ENCODE results near the gene TCF7.

Gene TCF7

GRCh38 chr5:134091626-134092121 lies 22.8 kb upstream of the TCF7 start:
- DNase-seq, result peak; percentile 31 to 33

- no peak for DNase-seq
These were observed 21.6 kb upstream of the TCF7 start for GRCh38 chr5:134092875-134093274.

- no peak for DNase-seq
These were observed 21.1 kb upstream of the TCF7 start for GRCh38 chr5:134093351-134093750.

DNA sequence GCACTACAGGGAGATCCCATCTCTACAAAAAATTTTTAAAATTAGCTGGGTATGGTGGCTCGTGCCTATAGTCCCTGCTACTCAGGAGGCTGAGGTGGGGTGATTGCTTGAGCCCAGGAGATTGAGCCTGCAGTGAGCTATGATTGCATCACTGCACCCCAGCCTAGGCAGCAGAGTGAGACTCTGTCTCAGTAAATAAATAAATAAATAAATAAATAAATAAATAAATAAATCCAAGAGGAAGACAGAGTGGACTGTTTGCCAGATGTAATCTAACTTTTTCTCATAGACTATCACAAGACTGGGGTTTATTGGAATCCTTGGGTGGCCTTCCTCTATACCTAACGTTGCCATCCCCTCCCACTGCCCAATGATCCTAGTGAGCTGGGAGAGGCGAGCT lies 19.2 kb upstream of the TCF7 start:
- no peak for DNase-seq

DNA sequence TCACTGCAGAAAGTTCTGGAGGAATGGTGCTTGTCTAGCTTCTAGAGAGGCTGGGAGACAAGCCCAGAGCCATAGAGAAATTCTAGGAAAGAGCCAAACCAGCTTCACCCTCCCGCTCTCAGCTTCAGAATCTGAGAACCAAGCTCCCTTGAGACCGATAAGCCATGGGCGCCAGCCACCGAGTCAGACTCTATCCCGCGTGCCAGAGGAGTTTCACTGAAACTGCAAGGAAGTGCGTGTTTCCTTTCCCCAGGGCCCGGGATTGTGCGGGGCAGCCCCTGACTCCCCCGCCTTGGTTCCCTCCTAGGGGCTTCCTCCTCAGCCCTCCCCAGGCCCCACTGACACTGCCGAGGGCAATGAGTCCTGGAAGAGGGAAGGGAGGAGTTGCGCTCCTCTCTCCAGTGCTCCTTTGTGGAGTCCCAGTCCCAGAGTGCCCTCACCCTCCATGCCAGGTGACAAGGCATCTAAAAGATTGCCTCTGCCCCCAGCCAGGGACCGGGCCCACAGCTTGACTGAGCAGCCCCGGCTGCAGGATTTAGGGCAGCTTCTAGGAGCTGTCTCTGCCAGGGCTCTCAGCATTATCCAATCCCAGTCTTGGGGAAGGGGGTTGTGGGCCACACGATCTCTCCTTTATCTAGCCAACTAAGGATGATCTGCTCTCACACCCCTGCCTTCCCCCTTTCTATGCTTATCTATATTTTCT lies 18.4 kb upstream of the TCF7 start:
- DNase-seq, result no peak

DNA sequence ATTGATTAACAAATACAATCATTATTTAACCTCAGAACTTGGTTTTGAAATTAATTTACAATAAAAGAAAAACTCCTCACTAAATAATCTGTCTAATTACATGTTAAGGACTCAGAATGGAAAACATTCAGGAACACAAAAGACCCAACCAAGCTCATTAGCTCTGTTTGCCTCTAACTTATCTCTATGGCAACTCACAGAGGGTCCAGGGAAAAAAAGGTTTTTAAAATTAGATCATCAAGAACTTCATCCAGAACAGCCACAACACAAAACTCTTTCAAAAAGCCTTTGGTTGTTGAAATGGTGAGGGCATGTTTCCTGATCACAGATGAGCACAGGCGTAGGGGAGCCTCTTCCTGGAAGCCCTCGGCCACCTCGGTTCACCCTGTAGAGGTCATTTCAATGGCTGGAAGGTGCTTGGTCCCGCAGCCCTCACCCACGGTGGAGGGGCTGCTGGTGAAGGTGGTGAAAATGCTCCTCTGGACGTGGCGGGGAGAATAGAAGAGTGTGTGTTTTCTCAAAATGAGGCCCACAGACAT lies 17.2 kb upstream of the TCF7 start:
- DNase-seq, result peak in 1 of 2 donors; percentile 48

DNA sequence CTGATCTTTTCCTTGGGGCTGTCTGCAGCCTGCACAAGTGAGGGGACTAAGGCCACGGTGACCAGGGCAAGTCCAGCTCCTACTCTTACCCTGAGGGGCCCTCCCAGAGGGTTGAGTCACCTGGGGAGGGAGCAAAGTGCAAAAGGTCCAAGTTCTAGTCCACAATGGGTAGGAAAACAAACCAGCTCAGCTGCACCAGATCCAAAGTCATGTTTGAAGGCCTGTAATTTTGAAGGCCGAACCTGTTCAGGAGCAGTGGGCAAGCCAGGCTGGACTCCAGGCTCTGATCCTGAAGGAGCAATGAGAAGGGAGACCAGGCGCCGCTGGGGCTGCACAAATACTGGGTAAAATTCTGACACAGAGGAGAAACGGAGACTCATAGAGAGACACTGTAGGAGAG lies 15.8 kb upstream of the TCF7 start:
- DNase-seq, result no peak

DNA sequence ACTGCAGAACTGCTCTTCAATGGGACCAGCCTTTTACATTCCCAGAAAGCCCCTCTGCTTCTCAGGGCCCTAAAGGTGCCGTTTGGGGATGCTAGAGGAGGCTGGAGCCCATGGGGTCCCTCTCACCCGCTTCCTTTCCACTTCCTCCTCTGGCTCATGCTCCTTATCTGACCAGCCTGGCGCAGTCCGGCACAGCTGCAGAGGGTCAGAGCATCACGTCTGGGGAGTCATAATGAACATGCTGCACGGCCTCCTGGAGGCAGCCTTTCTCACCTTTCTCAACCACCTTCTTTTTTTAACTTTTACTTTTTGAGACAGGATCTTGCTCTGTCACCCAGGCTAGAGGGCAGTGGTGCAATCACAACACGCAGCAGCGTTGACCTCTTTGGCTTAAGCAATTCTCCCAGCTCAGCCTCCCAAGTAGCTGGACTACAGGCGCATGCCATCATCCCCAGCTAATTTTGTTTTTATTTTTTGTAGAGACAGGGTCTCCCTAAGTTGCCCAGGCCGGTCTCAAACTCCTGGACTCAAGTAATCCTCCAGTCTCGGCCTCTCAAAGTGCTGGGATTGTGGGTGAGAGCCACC lies 15.1 kb upstream of the TCF7 start:
- DNase-seq, result no peak

- DNase-seq, result no peak
These were observed 14.6 kb upstream of the TCF7 start for GRCh38 chr5:134099939-134100282.

GRCh38 chr5:134100283-134101091 lies 14.0 kb upstream of the TCF7 start:
- DNase-seq, result no peak

DNA sequence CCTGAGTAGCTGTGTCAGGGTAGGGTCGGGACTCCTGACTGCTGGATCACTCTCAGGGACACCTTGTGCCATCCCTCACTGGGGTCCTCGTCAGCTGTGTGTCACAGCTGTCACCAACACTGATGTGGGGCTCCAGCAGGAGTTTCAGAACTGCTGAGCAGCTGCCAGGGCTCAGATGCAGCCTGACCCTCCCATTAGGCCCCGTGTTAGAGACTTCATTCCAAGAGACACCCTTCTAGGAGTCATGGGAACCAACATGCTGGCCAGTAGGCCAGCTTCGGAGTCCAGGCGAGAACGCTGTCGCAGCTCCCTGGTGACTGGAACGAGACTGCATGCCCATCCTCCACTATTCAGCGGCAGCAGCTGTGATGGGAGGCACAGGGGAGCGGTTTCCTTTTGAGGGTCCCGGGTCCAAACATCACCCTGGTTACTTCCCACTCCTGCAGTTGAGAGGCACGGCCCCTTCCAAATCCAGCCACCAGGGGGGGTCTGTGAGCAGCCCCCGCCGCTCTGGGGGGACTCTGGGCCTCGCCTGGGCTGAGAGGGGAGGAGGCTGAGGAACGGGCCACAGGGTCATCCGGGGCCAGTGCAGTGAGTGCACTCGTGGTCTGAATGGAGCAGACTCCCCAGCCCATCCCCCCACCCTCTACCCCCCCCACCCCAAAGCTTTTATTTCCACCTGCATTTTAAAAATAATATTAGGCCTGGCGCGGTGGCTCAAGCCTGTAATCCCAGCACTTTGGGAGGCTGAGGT lies 12.6 kb upstream of the TCF7 start:
- peak; percentile 44 to 45 for DNase-seq

GRCh38 chr5:134103397-134103796 lies 11.1 kb upstream of the TCF7 start:
- DNase-seq, result no peak

- DNase-seq, result no peak
These were observed 10.4 kb upstream of the TCF7 start for GRCh38 chr5:134103998-134104654.

DNA sequence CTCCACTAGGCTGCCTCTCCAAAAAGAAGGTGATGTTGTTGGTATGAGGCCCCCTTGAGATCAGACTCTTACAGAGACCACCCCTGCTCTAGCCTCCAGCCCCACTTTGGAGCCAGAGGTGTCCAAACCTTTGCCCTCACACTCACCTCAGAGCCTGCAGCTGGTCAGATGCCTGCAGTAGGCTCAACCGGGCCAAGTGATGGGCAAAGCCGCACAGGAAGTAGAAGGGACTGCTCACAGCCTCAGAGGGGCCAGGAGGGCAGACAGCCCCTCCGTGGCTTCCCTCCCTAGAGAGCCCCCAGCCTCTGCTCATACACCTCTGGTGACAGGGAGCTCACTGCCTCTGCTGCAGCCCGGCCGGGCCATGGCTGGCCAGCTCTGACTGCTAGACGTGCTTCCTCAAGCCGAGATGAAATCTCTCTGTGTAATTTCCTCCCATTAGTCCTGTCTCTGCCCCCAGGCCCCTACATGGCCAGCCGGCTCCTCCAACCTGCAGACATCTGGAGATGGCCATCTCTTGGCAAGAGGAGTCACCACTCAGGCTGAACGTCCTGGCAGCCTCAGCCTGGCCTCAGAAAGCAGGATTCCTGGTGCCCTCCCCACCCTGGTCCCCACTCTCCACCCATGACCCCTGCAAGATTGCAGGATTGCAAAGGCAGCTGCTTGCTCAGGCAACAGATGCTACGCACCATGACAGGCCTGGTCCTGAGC lies 7.3 kb upstream of the TCF7 start:
- DNase-seq, result no peak

DNA sequence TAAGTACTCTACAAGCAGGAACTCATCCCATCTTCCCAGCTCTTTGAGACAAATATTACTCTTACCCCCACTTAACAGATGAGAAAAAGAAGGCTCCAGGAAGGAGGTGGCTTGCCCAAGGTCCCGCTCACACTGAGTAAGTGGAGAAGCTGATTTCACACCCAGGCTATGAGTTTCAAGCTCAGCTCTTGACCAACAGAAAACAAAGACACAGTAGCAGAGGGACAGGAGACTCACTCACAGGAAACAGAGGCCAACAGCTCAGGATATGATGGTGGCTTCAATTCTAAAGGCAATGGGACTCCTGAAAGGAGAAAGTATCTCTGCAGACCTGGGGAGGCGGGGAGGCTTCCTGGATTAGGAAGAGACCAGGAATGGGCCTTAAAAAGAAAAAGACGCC lies 6.7 kb upstream of the TCF7 start:
- DNase-seq, result no peak

GRCh38 chr5:134110382-134110781 lies 4.1 kb upstream of the TCF7 start:
- DNase-seq, result no peak

GRCh38 chr5:134111741-134112647 lies 2.5 kb upstream of the TCF7 start:
- DNase-seq, result no peak

GRCh38 chr5:134112726-134113362 lies 1.6 kb upstream of the TCF7 start:
- no peak for DNase-seq

DNA sequence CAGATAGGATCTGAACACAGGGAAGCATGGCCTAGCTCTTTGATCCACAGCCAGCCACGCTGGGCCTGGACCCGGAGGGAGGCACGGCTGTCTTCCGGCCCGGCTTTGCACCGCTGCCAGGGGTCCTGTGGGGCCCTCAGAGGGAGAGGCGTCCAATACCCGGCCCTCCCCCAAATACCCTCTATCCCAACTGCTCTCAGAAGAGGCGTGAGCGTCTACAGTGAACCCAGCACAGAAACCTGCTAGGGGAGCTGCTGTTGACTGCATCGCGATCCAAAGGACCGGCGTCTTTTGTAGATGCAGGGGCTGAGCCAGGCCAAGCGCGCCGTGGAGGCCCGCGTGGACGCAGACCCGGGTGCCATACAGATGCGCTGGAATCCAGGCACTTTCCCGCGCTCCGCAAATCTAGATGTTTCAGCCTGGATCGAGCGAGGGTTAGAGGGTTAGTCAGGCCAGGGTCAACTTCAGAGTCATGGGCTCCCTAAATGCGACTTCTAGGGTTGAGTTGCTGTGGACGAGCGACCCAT lies 1.1 kb upstream of the TCF7 start:
- no peak for DNase-seq

Measured in hippocampal formation (tissue), 2 donors.